GM12892 (cell line): ENCODE measurements around the gene SCAMP3.

ENCODE experiments used
- POLR2AphosphoS5 ChIP-seq: IDR thresholded peaks from 2 replicates; pipeline ENCODE4 v1.6.1; 2011; ENCODE audit warnings: low read depth, low read length, control low read depth
- TAF1 ChIP-seq: IDR thresholded peaks from 2 replicates; pipeline ENCODE4 v1.6.1; 2011; ENCODE audit warnings: low read depth, mild to moderate bottlenecking, control low read depth, low read length, borderline replicate concordance

DNA sequence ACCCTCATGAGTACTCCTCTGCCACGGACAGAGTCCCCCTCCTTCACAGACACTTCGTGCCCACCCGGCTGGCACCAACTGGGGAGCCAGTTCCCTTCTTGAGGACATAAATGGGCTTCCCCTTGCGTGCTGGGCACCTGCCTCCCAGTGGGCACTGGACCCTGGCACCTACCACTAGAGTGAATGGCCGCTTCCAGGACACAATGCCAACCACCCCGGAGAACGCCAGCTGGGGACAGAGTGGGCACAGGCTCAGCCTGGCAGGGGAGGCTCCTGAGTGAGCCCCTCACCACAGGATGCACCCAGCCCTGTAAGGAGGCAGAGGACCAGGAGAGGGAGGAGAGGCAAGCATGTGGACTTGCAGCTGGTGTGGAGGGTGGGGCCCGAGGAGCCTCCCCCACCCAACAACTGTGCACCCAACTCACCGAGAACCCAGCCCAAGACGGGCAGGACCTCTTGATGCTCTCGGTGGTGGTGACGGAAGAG, 7.9 kb downstream of the SCAMP3 start:
- no peak for TF ChIP-seq POLR2AphosphoS5
- no peak for TF ChIP-seq TAF1
